NK-92 (cell line): ENCODE data around the gene PRCD.
"Not testable (repeated sequence)": the region's sequence is repeated elsewhere in the genome, so short reads cannot be mapped to it uniquely, and the experiment has no call there.

Experiments used
- DNase-seq: peaks from one replicate; lab custom pipeline; 2025; ENCODE audit not compliant: unreplicated experiment; lab: John Stamatoyannopoulos, UW

PRCD gene

DNA sequence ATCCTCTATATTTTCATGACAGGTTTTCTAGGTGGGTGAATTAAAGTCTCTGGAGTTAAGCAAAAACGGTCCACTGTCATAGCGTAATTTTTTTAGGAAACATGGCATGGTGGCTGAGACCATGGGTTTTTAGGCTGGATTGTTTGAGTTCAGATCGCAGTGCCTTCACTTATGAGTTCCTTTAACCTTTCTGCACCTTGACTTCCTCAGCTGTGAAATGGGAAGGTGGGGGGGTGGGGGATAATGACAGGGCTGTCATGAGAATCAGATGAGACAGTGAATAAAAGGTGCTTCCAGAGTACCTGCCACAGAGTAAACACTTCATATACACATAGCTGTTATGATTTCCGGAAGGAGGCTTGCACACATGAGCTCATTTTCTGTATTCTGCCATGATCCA, 11.8 kb downstream of the PRCD start:
- no peak for DNase-seq

DNA sequence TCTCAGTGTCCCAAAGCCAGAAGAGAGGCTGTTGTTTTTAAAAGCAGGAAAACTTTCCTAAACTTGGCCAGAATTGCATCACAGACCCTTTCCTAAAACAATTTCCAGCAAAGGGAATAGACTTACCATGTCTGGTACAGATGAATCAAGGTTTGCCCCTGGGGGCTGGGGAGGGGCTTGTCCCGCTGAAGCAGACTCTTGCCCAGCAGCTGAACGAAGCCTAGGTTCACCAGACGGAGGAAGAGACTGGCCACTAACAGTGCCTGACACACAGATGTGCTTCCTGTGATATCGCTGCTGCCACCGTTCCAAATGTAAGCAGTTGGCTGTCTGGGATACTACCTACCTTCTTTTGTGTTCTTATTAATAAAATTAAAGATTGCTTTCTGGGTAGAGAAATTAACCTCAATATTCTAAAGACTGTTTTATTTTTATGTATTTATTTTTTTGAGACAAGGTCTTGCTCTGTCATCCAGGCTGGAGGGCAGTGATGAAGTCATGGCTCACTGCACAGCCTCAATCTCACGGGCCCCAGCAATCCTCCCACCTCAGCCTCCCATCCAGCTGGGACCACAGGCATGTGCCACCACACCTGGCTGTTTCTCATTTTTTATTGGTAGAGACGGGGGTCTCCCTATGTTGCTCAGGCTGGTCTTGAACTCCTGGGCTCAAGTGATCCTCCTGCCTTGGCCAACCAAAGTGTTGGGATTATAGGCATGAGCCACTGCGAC, 13.5 kb downstream of the PRCD start:
- no peak for DNase-seq

DNA sequence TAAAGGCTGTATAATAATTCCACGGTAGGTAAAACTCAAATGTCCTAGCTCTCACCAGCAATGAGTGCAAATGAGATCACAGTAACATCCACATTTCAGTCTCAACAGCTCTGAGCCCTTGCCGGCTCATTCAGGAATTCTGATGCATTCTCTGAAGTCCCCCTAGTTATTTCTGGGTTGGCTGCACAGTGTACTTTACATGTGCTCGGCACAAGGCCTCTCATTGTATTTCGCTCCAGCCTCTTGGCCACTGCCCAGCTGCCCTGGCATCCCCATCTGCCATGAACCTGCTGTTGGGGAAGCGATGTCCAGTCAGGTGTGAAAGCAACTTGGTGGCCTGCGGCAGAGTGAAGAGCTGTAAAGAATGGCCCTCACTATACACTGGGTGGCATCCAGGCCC, 14.3 kb downstream of the PRCD start:
- no peak for DNase-seq

DNA sequence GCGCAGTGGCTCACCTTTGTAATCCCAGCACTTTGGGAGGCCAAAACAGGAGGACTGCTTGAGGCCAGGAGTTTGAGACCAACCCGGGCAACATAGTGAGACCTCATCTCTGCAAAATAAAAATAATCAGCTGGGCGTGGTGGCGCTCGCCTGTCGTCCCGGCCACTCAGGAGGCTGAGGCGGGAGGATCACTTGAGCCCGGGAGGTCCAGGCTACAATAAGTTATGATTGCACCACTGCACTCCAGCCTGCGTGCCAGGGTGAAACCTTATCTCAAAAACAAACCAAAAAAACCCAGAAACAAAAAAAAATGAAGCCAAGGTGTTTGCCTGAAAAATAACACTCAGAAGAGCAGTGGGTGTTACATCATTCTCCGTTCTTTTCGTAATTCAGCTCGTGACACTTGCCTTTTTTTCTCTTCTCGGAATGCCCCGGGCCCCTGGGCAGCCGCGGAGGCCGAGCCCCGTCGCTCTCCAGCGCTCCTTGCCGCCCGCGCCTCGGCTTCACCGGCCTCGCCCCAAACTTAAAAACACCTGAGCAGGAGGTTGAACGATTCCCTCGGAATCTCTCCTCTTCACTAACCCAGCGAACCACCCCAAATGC, 17.0 kb downstream of the PRCD start:
- no peak for DNase-seq

DNA sequence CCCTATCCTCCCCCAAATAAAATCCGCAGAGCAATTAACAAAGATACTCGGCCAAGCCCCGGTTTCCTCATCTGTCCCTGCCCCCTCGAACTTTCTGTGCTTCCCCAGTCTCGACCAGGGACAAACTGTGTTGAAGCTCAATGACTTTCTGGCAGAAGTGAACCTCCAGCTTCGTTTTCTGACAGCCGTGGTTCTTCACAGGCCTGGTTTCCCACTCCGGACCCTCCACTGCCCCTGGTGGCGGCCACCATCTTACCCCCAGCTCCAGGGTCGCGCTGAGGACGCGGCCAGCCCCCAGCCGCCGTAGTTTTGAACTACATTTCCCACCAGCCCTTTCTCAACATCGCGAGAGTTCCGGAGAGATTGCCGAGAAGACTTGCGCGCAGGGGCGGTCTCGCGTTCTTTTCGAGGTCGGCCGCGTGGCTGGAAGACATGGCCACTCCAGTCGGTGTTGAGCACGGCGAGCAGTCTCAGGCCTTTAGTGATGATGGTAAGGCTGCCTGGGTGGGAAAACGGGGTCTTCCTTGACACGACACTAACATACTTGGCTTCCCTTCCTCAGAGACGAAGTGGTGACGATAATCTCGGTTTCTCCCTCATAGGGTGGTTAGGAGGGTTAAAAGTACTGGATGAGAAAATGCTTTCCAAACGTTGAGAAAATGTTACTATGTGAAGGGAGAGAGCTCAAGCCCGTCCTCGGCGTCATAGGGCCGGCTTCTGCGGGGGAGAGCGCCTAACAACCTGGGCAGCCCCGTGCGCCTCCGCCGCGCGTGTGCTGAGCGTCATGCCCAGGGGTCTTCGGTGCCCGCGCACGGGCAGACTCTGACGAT, 17.7 kb downstream of the PRCD start:
- DNase-seq = peak; percentile 72

DNA sequence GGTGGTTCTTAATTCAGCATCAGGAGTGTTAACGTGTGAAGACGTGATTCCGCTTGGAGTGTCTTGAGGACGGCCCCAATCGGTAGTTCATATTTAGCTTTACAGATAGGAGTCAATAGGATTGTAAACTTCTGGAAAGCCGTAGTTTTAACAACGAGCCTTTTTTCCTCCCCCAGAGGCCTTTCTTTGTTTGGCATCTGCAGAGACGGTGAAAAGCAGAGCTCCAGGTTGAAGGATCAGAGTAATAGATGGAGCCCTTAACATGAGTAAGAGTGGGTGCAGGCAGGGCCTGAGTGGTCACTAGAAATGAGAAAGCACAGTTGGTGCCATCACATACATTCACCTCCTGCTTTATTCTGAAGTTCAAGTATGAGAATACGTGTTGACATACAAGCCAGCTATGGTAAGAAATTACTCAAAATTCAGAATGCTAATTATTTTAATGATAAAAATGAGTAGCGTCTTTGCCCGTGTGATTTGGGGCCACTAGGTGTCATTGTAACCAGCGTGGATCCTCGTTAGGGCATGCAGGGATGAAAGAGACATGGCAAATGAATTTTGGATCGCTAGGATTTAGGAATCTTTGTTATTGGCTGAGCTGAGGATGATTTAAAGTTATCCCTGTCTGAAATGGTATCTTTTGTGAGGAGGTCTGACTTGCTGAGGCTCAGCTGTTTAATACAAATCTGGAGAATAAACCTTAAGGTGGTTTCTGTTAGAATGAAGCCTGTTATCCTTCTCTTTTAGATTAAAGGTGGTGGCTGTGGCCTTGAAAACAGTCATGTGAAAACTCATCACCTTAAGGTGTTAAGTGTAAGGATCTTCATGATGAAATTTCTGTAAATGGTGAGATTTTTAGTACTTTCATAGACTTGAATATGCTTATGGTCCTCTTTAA, 18.6 kb downstream of the PRCD start:
- no peak for DNase-seq

DNA sequence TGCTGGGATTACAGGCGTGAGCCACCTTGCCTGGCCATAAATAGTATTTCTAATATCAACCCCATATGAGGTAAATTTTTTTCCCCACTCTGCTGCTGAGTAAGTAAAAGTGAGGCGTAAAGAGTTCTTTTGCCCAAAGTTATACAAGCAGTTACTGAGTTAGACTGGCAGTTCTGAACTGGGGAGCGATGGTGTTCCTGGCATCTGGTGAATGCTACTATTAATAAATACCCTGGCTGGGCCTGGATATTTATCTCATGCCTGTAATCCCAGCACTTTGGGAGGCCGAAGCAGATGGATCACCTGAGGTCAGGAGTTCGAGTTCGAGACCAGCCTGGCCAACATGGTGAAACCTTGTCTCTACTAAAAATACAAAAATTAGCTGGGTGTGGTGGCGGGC, 19.6 kb downstream of the PRCD start:
- not testable (repeated sequence) for DNase-seq

DNA sequence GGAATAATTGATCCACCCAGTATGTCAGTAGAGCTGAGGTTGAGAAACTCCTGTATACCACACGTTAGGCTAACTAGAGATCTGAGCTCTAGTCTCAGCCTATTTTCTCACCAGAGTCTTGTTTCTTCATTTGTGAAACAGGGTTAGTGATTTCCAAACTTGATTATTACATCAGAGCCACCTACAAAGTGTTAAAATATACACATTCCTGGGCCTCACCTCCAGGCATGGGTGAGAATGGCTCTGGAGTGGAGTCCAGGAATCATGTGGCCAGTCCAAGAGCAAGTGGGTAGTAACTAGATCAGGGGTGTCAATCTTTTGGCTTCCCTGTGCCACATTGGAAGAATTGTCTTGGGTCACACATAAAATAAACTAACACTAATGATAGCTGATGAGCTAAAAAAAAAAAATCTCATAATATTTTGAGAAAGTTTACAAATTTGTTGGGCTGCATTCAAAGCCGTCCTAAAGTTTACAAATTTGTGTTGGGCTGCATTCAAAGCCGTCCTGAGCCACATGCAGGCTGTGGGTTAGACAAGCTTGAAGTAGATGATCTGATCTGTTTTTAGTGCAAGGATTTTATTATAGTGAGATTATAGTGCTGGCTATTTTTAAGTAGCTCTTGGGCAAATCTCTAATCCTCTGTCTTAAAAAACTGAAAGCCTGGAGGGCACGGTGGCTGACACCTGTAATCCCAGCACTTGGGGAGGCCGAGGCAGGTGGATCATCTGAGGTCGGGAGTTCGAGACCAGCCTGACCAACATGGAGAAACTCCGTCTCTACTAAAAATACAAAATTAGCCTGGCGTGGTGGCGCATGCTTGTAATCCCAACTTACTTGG, 20.4 kb downstream of the PRCD start:
- DNase-seq = no peak

DNA sequence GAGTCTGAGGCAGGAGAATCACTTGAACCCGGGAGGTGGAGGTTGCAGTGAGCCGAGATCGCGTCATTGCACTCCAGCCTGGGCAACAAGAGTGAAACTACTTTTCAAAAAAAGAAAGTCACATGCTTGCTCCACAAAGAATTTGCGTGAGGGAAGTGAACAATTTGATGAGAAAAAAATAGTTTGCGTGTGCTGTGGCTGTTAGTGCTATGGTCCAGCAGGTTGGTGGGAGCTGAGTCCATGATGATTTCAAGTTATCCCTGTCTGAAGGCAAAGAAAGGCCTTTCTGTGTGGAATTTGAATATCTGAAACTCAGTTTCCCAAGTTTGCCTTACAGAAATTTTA, 21.0 kb downstream of the PRCD start:
- DNase-seq = no peak

DNA sequence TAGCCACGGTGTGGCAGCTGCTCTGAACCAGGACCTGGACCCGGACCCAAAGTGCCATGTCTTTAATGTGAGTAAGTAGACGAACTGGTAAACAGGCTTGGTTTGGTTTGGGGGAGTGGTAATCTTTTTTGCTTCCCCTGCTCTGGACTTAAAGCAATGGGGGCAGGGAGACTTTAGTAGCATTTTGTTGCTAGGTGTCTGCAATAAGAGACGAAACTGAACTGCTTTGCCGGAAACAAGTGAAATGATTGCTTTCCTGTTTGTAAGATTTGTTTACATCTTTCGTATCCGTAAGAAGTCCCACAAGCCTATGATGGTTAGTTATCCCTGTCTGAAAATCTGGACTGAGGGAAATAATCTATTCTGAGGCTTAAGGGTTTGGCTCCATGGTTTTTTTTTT, 21.5 kb downstream of the PRCD start:
- no peak for DNase-seq

DNA sequence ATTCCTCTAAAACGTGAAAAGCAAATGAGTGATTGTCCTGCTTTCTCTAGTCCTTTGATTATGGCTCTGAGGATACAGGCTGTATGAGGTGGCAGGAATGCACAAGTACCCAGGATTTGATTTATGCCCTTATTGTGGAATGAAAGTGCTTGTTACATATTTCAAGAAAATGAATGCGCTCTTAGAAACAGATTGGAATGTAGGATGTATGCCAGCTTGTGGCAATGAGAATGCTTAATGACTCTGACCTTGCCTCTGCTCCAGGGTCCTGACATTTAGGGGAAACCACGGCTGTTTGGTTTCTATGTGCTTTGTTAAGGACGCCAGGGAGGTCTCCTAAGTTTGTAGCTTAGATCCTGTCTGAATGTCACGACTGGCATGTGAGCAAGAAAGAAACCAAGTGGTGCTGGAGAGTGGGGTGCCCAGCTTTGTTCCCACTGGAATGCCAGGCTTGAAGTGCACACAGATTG, 22.0 kb downstream of the PRCD start:
- no peak for DNase-seq

DNA sequence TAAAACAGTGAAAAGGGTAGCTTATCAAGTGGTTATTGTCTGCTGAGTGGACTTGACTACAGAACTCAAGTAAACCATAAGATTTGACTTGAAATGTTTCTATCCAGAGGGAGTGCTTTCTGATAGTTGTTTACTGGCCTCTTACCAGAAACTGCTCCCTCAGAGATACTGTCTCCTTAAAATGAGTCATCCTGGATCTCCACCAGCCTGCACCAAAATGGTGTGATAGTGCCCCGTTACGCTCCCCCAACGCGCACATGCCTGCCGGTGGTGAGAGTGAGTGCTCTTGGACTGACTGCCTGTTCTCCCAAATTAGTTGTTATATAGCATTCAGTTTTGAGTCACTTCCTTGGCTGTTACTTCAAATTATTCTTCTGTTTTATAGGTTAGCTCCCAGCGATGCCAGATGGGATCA, 22.9 kb downstream of the PRCD start:
- no peak for DNase-seq

DNA sequence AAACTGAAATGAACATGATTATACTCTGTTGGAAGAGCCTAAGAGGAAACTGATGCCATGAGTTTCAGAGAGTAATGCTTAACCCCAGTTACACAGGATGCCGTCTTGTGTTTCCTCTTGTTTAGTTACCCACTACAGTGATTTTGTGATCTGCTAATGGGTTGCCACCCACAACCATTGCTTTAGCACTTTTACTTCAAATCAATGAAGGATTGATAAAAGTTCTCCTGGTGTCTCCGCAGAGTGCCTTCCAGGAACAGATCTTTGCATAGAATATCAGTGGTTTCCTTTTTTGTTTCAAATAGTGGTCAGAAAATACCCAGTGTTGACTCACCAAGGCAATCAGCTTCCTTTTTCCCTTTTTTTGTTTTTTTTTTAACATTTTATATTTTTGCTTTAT, 23.5 kb downstream of the PRCD start:
- DNase-seq = not testable (repeated sequence)

DNA sequence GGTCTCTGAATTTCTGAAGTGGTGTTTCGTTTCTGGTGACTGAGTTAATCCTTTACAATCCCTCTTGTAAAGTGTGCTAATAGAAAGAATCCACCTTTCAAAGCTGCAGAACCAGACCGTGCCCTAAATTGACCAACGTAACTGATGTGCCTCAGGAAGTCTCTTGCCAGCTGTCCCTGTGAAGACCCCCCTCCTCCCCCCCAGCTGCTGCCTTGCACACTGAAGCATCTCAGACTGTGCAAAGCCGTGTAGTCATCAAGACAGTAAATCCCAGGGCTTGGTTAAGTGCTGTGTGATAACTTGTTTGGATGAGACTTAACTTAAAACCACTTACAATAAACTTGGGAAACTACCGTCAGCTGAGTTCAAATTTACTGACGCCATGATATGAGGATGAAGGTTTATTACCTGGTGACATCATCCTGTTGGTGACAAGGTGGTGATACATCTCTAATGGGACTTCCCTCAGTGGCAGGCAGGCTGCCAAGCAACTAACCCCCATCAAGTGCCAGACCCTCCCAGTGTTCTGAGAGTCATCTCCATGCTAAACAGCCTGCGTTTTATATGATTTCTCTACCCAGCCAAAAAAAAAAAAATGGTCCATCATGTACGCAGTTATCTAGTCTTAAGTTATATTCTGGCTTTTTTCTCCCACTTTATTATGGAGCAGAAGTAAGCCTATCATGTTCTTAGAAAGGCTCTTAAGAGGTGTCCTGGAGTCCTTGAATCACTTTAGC, 25.3 kb downstream of the PRCD start:
- not testable (repeated sequence) for DNase-seq

DNA sequence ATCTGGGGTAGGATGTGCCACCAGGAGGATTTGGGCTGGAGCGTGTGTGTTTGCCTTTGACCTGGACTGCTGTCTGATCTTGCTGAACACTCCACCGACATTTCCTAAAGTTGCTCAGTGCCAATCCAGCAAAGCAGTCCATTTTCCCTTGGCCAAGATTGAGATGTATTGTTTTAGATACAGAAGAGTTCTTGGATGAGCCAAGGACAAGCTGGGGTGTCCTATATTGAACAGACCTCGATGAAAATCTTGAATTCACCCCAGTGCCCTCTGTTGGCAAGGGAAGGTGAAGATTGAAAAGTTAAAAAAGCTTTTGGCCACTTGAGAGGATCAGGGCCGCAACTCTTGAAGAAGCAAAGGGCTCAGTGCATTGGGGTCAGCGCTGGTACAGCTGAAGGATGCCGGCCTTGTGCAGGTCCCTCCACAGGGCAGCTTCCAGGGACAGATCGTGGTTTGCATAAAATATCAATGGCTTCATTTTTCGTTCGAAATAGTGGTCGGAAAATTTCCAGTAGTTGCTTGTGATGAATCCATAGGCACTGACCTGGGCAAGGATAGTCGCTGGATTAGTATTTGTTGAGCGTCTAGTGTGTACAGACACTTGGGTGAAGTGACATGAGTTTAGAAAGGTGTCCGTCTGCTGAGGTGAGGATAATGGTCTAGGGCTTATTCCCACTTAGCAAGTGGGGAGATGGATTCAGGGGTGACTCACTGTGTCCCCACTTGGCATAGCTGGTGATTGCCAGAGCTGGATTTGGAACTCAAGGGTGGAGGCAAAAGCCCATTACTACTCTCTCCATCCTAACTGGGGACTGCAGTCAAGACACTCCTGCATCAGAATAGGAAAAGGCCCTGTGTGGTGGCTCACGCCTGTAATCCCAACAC, 26.1 kb downstream of the PRCD start:
- DNase-seq = no peak

DNA sequence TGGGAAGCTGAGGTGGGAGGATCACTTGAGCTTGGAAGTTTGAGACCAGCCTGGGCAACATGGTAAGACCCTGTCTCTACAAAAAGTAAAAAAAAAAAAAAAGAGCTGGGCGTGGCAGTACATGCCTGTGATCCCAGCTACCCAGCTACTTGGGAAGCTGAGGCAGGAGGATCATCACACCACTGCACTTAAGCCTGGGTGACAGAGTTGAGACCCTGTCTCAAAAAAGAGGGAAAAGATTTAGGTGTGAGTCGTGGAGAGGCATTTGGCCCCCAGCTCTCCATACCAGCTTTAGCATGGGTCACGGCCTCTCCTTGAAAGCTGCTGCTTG, 26.7 kb downstream of the PRCD start:
- no peak for DNase-seq

DNA sequence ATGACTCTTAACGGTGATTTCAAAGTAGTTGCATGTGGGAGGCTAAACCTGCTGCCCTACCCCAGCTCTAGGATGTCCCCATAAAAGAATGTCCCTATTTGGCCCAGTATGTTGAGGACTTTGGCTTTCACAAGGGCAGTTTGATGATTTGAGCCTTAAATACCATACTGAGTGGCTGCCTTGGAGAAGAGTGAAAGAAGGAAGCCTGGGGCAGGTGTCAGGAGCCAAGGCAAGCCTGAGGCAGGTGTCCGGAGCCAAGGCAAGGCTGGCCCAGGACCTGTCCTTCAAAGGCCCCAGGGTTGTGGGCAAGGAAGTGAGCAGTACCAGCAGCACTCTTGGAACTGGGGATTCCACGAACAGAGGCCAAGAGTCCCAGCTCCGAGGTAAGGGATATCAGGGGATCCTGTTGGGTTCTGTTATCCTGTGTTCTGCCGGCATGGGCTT, 27.2 kb downstream of the PRCD start:
- DNase-seq = no peak

DNA sequence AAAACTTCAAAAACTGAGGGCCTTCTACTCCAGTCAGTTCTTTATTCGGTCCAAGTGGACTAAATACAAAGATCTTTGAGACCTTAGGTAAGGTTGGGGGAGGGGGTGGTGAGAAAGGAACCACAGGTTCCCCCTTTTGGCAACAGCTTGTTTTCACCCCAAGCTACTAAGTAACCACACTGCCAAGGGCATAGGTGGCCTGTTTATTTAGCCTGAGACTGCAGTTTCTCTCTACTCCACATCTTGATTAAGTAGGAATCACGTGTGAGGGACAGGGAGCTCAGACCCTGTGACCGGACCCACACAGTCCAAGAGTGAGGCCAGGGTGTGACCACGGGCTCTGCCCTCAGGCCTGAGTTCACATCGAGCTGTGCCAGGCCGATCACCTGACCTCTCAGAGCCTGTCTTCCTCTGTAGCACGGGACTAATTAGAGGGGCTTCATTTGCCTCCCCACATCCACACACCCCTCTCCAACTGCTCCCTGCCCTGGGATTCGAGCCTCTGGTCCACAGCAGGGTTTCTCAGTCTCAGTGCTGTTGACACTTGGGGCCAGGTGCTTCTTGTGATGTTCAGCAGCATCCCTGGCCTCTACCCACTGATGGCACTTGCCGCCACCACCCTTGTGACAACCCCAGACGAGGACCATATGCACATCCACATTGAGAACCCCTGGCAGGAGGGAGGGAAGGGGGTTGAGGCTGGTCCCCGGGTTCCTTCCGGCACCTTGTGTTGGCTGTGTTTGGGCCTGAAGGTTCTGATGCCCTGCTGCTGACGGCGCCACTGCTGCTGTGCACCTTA, 28.0 kb downstream of the PRCD start:
- no peak for DNase-seq
